Fibroblast of villous mesenchyme (primary cell): Measurements from ENCODE around the gene PIEZO2. TPM values are rescaled to one million over a fixed set of nuclear protein-coding genes. Genes with fewer than 3 reads are reported as not detected.

Experiments used
- DNase-seq: peaks from one replicate; pipeline ENCODE4 v3.0.0-alpha.2; 2010; ENCODE audit warnings: low read depth
- H3K4me3 ChIP-seq: 2 replicates; pipeline ENCODE4 v1.5.1; 2011; ENCODE audit warnings: low read depth, mild to moderate bottlenecking, low read length
- total RNA-seq: library from RNA; depleted of rRNA; stranded (reverse); fragments of >200 nt; gene quantifications from 2 replicates; pipeline ENCODE4 v1.2.3, GENCODE V29; 2012
- TF ChIP-seq, protein P1 (sequence below): IDR thresholded peaks from 2 replicates; pipeline ENCODE4 v1.5.1; 2012; ENCODE audit warnings: low read depth, mild to moderate bottlenecking, low read length; ENCODE audit not compliant: insufficient read depth

The PIEZO2 gene
- total RNA-seq, 1 donor = 1.7 TPM

DNA sequence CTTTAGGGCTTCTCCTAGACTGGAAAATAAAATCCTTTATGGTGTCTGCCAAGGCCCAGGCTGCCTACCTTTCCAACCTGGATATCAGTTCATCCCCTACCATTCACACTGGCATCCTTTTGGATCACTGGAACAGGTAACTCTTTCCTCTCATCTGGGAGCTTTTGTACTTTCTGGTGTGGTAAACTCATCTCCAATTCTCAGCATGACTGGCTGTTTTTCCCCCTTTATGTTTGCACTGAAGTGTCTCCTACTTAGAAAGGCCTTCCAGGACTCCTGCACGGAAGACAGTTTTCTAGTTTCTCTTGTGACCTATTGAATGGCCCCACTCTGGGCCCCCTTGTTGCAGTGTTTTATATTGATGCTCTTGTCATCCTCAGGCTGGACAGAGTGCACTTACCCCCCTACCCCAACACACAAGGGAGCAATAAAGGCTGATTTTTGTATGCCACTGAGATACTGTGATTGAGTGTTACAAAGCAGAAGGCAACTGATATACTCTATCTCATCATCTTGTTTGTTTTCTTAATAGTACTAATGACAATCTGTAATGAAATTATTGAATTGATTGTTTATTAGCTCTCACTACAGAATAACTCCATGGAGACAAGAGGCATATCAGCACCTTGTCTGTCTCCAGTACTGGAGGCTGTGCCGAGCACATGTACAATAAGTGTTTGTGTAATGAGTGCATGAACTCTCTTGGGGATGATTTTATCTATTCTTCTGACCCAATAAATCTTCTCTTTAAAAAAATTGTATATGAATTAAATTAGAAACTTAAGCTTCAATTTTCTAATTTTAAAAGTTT, 129.9 kb downstream of the PIEZO2 start:
- DNase-seq = no peak
- H3K4me3 ChIP-seq = no peak overlapping the region
- TF ChIP-seq, protein P1, sequence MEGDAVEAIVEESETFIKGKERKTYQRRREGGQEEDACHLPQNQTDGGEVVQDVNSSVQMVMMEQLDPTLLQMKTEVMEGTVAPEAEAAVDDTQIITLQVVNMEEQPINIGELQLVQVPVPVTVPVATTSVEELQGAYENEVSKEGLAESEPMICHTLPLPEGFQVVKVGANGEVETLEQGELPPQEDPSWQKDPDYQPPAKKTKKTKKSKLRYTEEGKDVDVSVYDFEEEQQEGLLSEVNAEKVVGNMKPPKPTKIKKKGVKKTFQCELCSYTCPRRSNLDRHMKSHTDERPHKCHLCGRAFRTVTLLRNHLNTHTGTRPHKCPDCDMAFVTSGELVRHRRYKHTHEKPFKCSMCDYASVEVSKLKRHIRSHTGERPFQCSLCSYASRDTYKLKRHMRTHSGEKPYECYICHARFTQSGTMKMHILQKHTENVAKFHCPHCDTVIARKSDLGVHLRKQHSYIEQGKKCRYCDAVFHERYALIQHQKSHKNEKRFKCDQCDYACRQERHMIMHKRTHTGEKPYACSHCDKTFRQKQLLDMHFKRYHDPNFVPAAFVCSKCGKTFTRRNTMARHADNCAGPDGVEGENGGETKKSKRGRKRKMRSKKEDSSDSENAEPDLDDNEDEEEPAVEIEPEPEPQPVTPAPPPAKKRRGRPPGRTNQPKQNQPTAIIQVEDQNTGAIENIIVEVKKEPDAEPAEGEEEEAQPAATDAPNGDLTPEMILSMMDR = no peak

DNA sequence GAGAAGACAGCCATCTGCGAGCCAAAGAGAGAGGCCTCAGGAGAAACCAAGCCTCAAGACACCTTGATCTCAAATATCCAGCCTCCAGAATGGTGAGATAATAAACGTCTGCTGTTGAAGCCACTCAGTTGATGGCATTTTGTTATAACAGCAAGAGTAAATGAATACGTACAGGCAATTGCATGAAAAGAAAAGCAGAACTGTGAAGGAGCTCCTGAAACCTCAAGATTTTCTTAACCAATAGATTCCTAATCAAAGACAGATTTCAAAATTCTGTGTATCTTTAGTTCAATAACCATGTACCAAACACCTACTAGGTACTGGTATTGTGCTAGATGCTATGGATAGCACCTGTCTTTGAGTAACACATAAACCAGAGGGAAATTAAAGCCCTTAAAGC, 139.5 kb downstream of the PIEZO2 start:
- TF ChIP-seq, protein P1 = no peak
- no peak overlapping the region for H3K4me3 ChIP-seq
- no peak for DNase-seq

DNA sequence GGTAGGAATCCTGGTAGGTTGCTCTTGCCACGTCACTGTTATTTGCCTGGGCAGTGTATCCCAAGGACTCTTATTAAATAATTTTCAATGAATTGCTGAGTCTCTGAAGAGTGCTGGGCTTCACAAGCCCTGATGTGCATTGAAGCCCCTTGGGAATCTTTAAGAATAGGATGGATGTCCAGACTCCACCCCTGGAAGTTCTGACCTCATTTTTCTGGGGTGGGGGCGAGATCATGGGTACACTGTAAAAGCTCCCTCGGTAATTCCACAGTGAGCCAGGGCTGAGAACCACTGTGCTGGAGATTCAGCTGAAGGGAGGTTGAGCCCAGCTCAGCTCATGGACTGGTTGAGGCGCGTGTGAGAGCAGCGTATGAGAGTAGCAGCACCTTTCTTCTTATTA, 140.2 kb downstream of the PIEZO2 start:
- H3K4me3 ChIP-seq = no peak overlapping the region
- TF ChIP-seq, protein P1 = no peak

DNA sequence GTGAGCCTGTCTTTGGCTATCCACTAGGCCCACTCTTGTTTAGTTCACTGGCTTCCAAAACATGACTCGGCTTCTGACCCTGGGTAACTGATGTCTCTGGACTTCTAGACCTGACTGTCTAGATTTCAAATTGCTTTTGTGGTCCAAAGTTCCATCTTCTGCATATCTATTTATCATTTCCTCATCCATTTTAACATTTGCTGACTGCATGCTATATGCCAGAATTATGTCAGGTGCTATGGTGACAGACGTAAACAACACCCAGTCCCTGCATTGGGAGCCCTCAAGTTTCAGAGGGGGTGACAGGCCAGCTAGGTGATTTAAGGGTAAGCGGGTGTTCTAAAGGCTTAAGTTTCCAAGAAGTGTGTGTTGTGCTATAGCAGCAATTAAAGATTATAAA, 140.9 kb downstream of the PIEZO2 start:
- TF ChIP-seq, protein P1 = no peak
- DNase-seq = no peak
- H3K4me3 ChIP-seq = no peak overlapping the region

More for the DNA sequence above, 140.2 kb downstream of the PIEZO2 start:
- no peak for DNase-seq

DNA sequence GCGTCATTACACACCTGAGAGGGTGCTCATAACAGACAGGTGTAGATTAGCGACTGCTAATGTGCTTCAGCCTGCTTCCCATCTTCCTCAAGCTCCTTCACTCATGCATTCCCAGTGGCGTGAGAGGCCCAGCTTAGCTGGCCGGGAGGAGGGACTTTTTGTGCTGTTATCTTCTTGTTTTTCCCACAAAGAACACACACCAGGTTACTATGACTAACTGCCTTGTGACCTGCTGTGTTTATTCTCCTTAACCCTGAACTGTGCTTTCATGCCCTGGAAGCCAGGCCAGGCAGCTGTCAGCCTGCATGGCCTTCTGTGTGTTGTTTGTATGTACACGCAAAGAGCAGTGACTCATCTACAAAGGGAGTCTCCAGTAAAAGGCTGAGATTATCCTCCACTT, 143.8 kb downstream of the PIEZO2 start:
- DNase-seq = peak; percentile 99
- TF ChIP-seq, protein P1 = no peak
- H3K4me3 ChIP-seq = no peak overlapping the region

DNA sequence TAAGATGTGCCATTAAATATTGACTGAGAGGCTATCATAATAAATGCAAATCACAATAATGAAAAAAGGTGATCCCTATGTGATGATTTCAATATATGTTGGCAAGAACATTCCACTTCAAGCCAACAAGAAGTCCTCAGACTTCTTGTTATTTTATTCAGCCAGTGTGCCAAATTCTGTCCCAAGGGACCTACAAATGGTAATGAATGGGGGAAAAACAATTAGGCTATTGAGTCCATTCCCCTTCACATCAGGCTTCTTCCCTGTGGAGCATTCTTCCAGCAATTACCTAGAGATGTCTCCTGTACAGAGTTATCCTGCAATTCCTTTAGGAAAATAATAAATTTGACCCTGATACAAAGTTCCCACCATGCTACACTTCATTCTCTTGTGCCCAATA, 144.4 kb downstream of the PIEZO2 start:
- H3K4me3 ChIP-seq = no peak overlapping the region
- no peak for DNase-seq
- TF ChIP-seq, protein P1 = no peak
